HepG2 (cell line): ENCODE measurements around the gene MAEA. TPM values are rescaled to one million over a fixed set of nuclear protein-coding genes. Genes with fewer than 3 reads are reported as not detected.

Experiments
- ATAC-seq: fragments of 200-7000 bp; cut with Tn5 transposase; 3 replicates; pipeline ENCODE4 v1.9.1; 2020; ENCODE audit warnings: mild to moderate bottlenecking, moderate library complexity
- BruUV-seq: library from RNA; stranded (reverse); fragments of 400-500 nt; replicated peaks from 2 replicates; lab custom pipeline; 2021; lab: Mats Ljungman, UMichigan
- CTCF ChIA-PET: fragments of 300-600 bp; formaldehyde crosslinking; extraction: SDS; loops from one replicate; lab custom pipeline; 2021; ENCODE audit warnings: low total read pairs, inconsistent platforms, low intra/inter-chr PET ratio; lab: Yijun Ruan, JAX
- POLR2A ChIA-PET: fragments of 350-600 bp; sonication (Branson Sonifier 250); formaldehyde crosslinking; loops from one replicate; lab custom pipeline; 2020; ENCODE audit warnings: antibody characterized with exemption, inconsistent platforms; lab: Yijun Ruan, JAX
- DNase-seq: peaks from one replicate; pipeline ENCODE4 v3.0.0-alpha.2; 2015; ENCODE audit warnings: low spot score
- FAIRE-seq: peaks from 3 replicates; lab custom pipeline; 2011; peaks lifted over from hg19 to GRCh38; lab: Jason Lieb, UNC
- H2AFZ ChIP-seq: one replicate; pipeline ENCODE4 v1.6.1; 2011; ENCODE audit warnings: low read length, inconsistent platforms
- H3K27ac ChIP-seq: fragments of 300-600 bp; 3 replicates; pipeline ENCODE4 v1.8.0; 2011; ENCODE audit warnings: mixed run types, mild to moderate bottlenecking, mixed read lengths, low read length, inconsistent platforms; ENCODE audit not compliant: insufficient read depth; ENCODE audit errors: extremely low read length
- H3K27me3 ChIP-seq, 2 experiments: fragments of 200-600 bp in 1 of 2; 2 replicates in 1 of 2; 3 replicates in 1 of 2; pipeline versions ENCODE4 v1.6.0 to v1.8.0; 2011; ENCODE audit warnings: low read length in 2 of 2, mild to moderate bottlenecking in 2 of 2, moderate library complexity in 2 of 2, inconsistent platforms in 1 of 2; ENCODE audit not compliant: insufficient read depth in 2 of 2, control insufficient read depth in 1 of 2
- H3K36me3 ChIP-seq, 2 experiments: fragments of 200-600 bp in 1 of 2; replicated peaks in 1 of 2; 2 replicates in 1 of 2; 3 replicates in 1 of 2; pipeline versions ENCODE4 v1.5.1 to v1.8.0; 2011; ENCODE audit warnings: low read length in 2 of 2, inconsistent platforms in 1 of 2; ENCODE audit not compliant: insufficient read depth in 2 of 2, control insufficient read depth in 1 of 2
- H3K4me1 ChIP-seq: 2 replicates; pipeline ENCODE4 v1.5.1; 2012; ENCODE audit warnings: low read length, inconsistent platforms; ENCODE audit not compliant: insufficient read depth
- H3K4me2 ChIP-seq: 2 replicates; pipeline ENCODE4 v1.6.0; 2011; ENCODE audit warnings: low read depth, low read length, inconsistent platforms
- H3K4me3 ChIP-seq, 3 experiments: fragments of 200-600 bp in 1 of 3; sonication (generic), shearing (Covaris generic) in 1 of 3; replicated peaks in 1 of 3; 2 replicates each; pipeline ENCODE4 v1.5.1; 2011 to 2016; ENCODE audit warnings: low read length in 3 of 3, inconsistent platforms in 2 of 3, low read depth in 2 of 3, mild to moderate bottlenecking in 2 of 3, control low read depth in 1 of 3, mixed read lengths in 1 of 3; ENCODE audit not compliant: insufficient read depth in 1 of 3
- H3K79me2 ChIP-seq: one replicate; pipeline ENCODE4 v1.6.1; 2011; ENCODE audit warnings: low read length, inconsistent platforms; ENCODE audit not compliant: insufficient read depth
- H3K9ac ChIP-seq: 2 replicates; pipeline ENCODE4 v1.6.0; 2011; ENCODE audit warnings: mild to moderate bottlenecking, low read depth, low read length, inconsistent platforms; ENCODE audit not compliant: insufficient read depth
- H3K9me3 ChIP-seq: 2 replicates; pipeline ENCODE4 v1.5.1; 2012; ENCODE audit warnings: mild to moderate bottlenecking, low read length
- H4K20me1 ChIP-seq: 2 replicates; pipeline ENCODE4 v1.6.0; 2011; ENCODE audit warnings: inconsistent platforms, mild to moderate bottlenecking, low read length, moderate library complexity; ENCODE audit not compliant: insufficient read depth
- GLMP ChIP-seq: sonication (generic); formaldehyde crosslinking; IDR thresholded peaks from 2 replicates; pipeline ENCODE4 v1.9.0; 2021; ENCODE audit warnings: missing genetic modification reagents, mild to moderate bottlenecking, borderline replicate concordance
- JARID2 ChIP-seq: sonication (generic); formaldehyde crosslinking; IDR thresholded peaks from 2 replicates; pipeline ENCODE4 v1.8.1; 2023; ENCODE audit warnings: missing genetic modification reagents, inconsistent platforms; ENCODE audit not compliant: insufficient replicate concordance
- MATR3 ChIP-seq: sonication (generic); formaldehyde crosslinking; IDR thresholded peaks from 2 replicates; pipeline ENCODE4 v1.4.0; 2020; ENCODE audit warnings: missing genetic modification reagents
- RFXAP ChIP-seq: sonication (generic); formaldehyde crosslinking; IDR thresholded peaks from 2 replicates; pipeline ENCODE4 v1.4.0; 2020; ENCODE audit warnings: missing genetic modification reagents, borderline replicate concordance
- SMAD3 ChIP-seq: sonication (generic); formaldehyde crosslinking; IDR thresholded peaks from 2 replicates; pipeline ENCODE4 v1.4.0; 2020; ENCODE audit warnings: missing genetic modification reagents
- THAP8 ChIP-seq: sonication (generic); formaldehyde crosslinking; IDR thresholded peaks from 2 replicates; pipeline ENCODE4 v1.5.1; 2020; ENCODE audit warnings: missing genetic modification reagents, mild to moderate bottlenecking, borderline replicate concordance
- ZNF101 ChIP-seq: sonication (generic); formaldehyde crosslinking; IDR thresholded peaks from 2 replicates; pipeline ENCODE4 v1.4.0; 2020; ENCODE audit warnings: mild to moderate bottlenecking, low read depth, missing genetic modification reagents, borderline replicate concordance
- ZNF138 ChIP-seq: sonication (generic); formaldehyde crosslinking; IDR thresholded peaks from 2 replicates; pipeline ENCODE4 v1.5.0; 2020; ENCODE audit warnings: mild to moderate bottlenecking, low read depth, missing genetic modification reagents
- ZNF589 ChIP-seq: sonication (generic); formaldehyde crosslinking; conservative IDR thresholded peaks from 2 replicates; pipeline ENCODE4 v1.8.0; 2022; ENCODE audit warnings: mild to moderate bottlenecking, moderate library complexity, missing genetic modification reagents
- ZNF615 ChIP-seq: sonication (generic); formaldehyde crosslinking; IDR thresholded peaks from 2 replicates; pipeline ENCODE4 v1.5.0; 2020; ENCODE audit warnings: mild to moderate bottlenecking, missing genetic modification reagents, borderline replicate concordance
- ZNF839 ChIP-seq: sonication (generic); formaldehyde crosslinking; IDR thresholded peaks from 2 replicates; pipeline ENCODE4 v1.4.0; 2020; ENCODE audit warnings: missing genetic modification reagents, mild to moderate bottlenecking, borderline replicate concordance
- WGBS: methylation state at CpG from one replicate; pipeline ENCODE4 v1.1.6; 2017; ENCODE audit warnings: low lambda C conversion rate; 5-methylcytosine and 5-hydroxymethylcytosine counted together
- in situ Hi-C: cut with HindIII; loops from 2 replicates; pipeline ENCODE4 v1.10.0; 2017; ENCODE audit warnings: low pct_unique_long_range_greater_than_20kb; ENCODE audit not compliant: extremely low pct_ligation_motif_present
- intact Hi-C: fragments of 100-400 bp; cut with micrococcal nuclease; formaldehyde crosslinking; loops from one replicate; pipeline ENCODE4 v1.10.0; 2022; ENCODE audit not compliant: unreplicated experiment
- polyA plus RNA-seq, 8 experiments: library from polyadenylated mRNA; depleted of rRNA in 3 of 8; stranded (reverse) in 7 of 8; unstranded in 1 of 8; fragments of >200 nt; fragmentation: Illumina TruSeq in 4 of 8; extraction: Trizol in 4 of 8; gene quantifications; 2 replicates each; pipeline versions ENCODE4 v1.2.1 to v1.2.3, GENCODE V29; 2011 to 2016; ENCODE audit warnings: low read depth in 4 of 8, missing spikeins in 1 of 8, mixed read lengths in 1 of 8; ENCODE audit not compliant: insufficient read depth in 1 of 8
- total RNA-seq, 5 experiments: library from RNA; depleted of rRNA; stranded (reverse); fragments of >200 nt; fragmentation: Illumina TruSeq; extraction: Trizol; gene quantifications; 2 replicates each; pipeline ENCODE4 v1.2.3, GENCODE V29; 2016; ENCODE audit warnings: low read depth in 1 of 5

Gene MAEA
- total and polyA plus RNA-seq, 2 of the 13 experiments (the other 11 are each of a cell fraction or from before 2014, with no cell fraction given), result 52.0 to 57.1 TPM

GRCh38 chr4:1332686-1333085, 43.0 kb downstream of the MAEA start:
- in situ Hi-C loops, result no loop called here

GRCh38 chr4:1333256-1333655, 43.6 kb downstream of the MAEA start:
- intact Hi-C loops, result no loop called here
- H3K4me2 ChIP-seq, result no peak overlapping the region
- no peak overlapping the region for H3K27ac ChIP-seq
- in situ Hi-C loops, result no loop called here
- H4K20me1 ChIP-seq, result 0 out of 2 replicates have a peak, but pooled peaks cover 4% of the 10 kb centered on the region
- no peaks in the 10 kb centered on the region for H3K9me3 ChIP-seq
- BruUV-seq, result no TSS peak
- FAIRE-seq (no peak), ATAC-seq (no peak), DNase-seq (no peak)
- no peaks in the 10 kb centered on the region for H3K4me1 ChIP-seq
- H3K79me2 ChIP-seq, result no peaks in the 10 kb centered on the region
- no peak overlapping the region for H3K9ac ChIP-seq
- H3K36me3 ChIP-seq, result peaks cover 29 to 67% of the 10 kb centered on the region in 2 experiments
- ChIA-PET POLR2A (no interaction called here), CTCF (no interaction called here)
- TF ChIP-seq ZNF589 (no peak), ZNF839 (CRISPR knock-in tag) (no peak), RFXAP (CRISPR knock-in tag) (no peak), ZNF615 (CRISPR knock-in tag) (no peak), SMAD3 (CRISPR knock-in tag) (no peak)
- H3K27me3 ChIP-seq, result no peaks in the 10 kb centered on the region
- WGBS, result 95% methylated on average over 8 of the region's 8 CpGs
- no peak overlapping the region for H3K4me3 ChIP-seq
- no peak overlapping the region for H2AFZ ChIP-seq

More at GRCh38 chr4:1332686-1333085, 43.0 kb downstream of the MAEA start:
- no peaks in the 10 kb centered on the region for H3K79me2 ChIP-seq
- FAIRE-seq, result no peak
- no peaks in the 10 kb centered on the region for H3K27me3 ChIP-seq
- no peak overlapping the region for H2AFZ ChIP-seq
- ATAC-seq, result no peak
- intact Hi-C loops, result no loop called here
- CTCF ChIA-PET, result no interaction called here
- no TSS peak for BruUV-seq
- H3K36me3 ChIP-seq, result peaks cover 28 to 66% of the 10 kb centered on the region in 2 experiments
- H4K20me1 ChIP-seq, result 0 out of 2 replicates have a peak, but pooled peaks cover 4% of the 10 kb centered on the region
- H3K4me3 ChIP-seq, result no peak overlapping the region
- TF ChIP-seq GLMP (CRISPR knock-in tag) (no peak), THAP8 (CRISPR knock-in tag) (no peak), JARID2 (CRISPR knock-in tag) (no peak), ZNF101 (CRISPR knock-in tag) (no peak), ZNF138 (CRISPR knock-in tag) (no peak), MATR3 (CRISPR knock-in tag) (no peak)
- H3K4me1 ChIP-seq, result no peaks in the 10 kb centered on the region
- DNase-seq, result no peak
- no peak overlapping the region for H3K9ac ChIP-seq
- H3K4me2 ChIP-seq, result no peak overlapping the region
- WGBS, result 95% methylated on average over 10 of the region's 13 CpGs
- no peaks in the 10 kb centered on the region for H3K9me3 ChIP-seq
- no peak overlapping the region for H3K27ac ChIP-seq
- POLR2A ChIA-PET, result no interaction called here
